ENCODE data around the gene C2orf80.
"Not testable (repeated sequence)": the region's sequence is repeated elsewhere in the genome, so short reads cannot be mapped to it uniquely, and the experiment has no call there.

- TF ChIP-seq CTCF (IDR thresholded peaks at IDR 0.05); EZH2 (IDR thresholded peaks at IDR 0.05; ENCODE audit: borderline replicate concordance, insufficient read depth, low read depth, low read length, poor library complexity, severe bottlenecking): not testable (repeated sequence)
These were observed 65.7 kb downstream of the C2orf80 start, which contains the start of gene CRYGD for GRCh38 chr2:208124013-208124715.

Measured in B cell (primary cell).